ENCODE measurements around the gene BPIFB4. TPM values are rescaled to one million over a fixed set of nuclear protein-coding genes. Genes with fewer than 3 reads are reported as not detected.

Gene BPIFB4
- total RNA-seq, 1 experiment from 2014 or later = not detected

GRCh38 chr20:33061658-33062028, 17.8 kb upstream of the BPIFB4 start:
- ChIA-PET POLR2A (no interaction called here), CTCF (no interaction called here)
- DNase-seq (ENCODE audit: low read depth, low spot score) (no peak), ATAC-seq (no peak)
- Histone ChIP-seq H3K27ac (ENCODE audit: low read length) (no peak overlapping the region), H3K4me3 (ENCODE audit: low read depth in 2 of 2, low read length in 2 of 2) (no peak overlapping the region), H3K27me3 (ENCODE audit: control insufficient read depth, insufficient read depth, low read length) (no peaks in the 10 kb centered on the region), H3K4me1 (ENCODE audit: control insufficient read depth, insufficient read depth, low read length) (no peaks in the 10 kb centered on the region), H3K9me3 (ENCODE audit: control insufficient read depth, insufficient read depth, low read depth, low read length) (no peaks in the 10 kb centered on the region), H3K36me3 (ENCODE audit: control insufficient read depth, insufficient read depth, low read length) (no peaks in the 10 kb centered on the region)
- in situ Hi-C loops (cut with HindIII; ENCODE audit: low pct_unique_long_range_greater_than_20kb, low sequenced_read_pairs) (no loop called here), intact Hi-C loops (cut with micrococcal nuclease; ENCODE audit: unreplicated experiment) (no loop called here)
- TF ChIP-seq REST (IDR thresholded peaks at IDR 0.05; ENCODE audit: insufficient read depth in 1 of 2, low read depth in 2 of 2, low read length in 1 of 2) = no peak
- no peak for TF ChIP-seq CTCF (IDR thresholded peaks at IDR 0.05)
- BruUV-seq (replicated peaks) = no TSS peak

GRCh38 chr20:33062105-33062824, 17.2 kb upstream of the BPIFB4 start:
- Histone ChIP-seq H3K4me1 (ENCODE audit: control insufficient read depth, insufficient read depth, low read length) (no peaks in the 10 kb centered on the region), H3K36me3 (ENCODE audit: control insufficient read depth, insufficient read depth, low read length) (no peaks in the 10 kb centered on the region), H3K27me3 (ENCODE audit: control insufficient read depth, insufficient read depth, low read length) (no peaks in the 10 kb centered on the region), H3K9me3 (ENCODE audit: control insufficient read depth, insufficient read depth, low read depth, low read length) (no peaks in the 10 kb centered on the region), H3K27ac (ENCODE audit: low read length) (no peak overlapping the region), H3K4me3 (ENCODE audit: low read depth in 2 of 2, low read length in 2 of 2) (no peak overlapping the region)
- ChIA-PET POLR2A (no interaction called here), CTCF (no interaction called here)
- no peak for ATAC-seq
- no TSS peak for BruUV-seq (replicated peaks)
- in situ Hi-C loops (cut with HindIII; ENCODE audit: low pct_unique_long_range_greater_than_20kb, low sequenced_read_pairs) (no loop called here), intact Hi-C loops (cut with micrococcal nuclease; ENCODE audit: unreplicated experiment) (no loop called here)
- TF ChIP-seq SIN3A (IDR thresholded peaks at IDR 0.05; ENCODE audit: borderline replicate concordance, insufficient read depth, low read depth, low read length) = no peak
- TF ChIP-seq CTCF (IDR thresholded peaks at IDR 0.05) = no peak
- TF ChIP-seq POLR2AphosphoS5 (IDR thresholded peaks at IDR 0.05; ENCODE audit: low read depth, low read length) = no peak
- no peak for TF ChIP-seq REST (IDR thresholded peaks at IDR 0.05; ENCODE audit: insufficient read depth in 1 of 2, low read depth in 2 of 2, low read length in 1 of 2)
- TF ChIP-seq TCF7L2 (IDR thresholded peaks at IDR 0.05; ENCODE audit: low read depth, low read length) = no peak
- no peak for DNase-seq (ENCODE audit: low read depth, low spot score)
